Measurements from ENCODE around the gene SLCO4A1. TPM values are rescaled to one million over a fixed set of nuclear protein-coding genes. Genes with fewer than 3 reads are reported as not detected.

The SLCO4A1 gene
- total and polyA plus RNA-seq, 2 of the 4 experiments (the other 2 are of a cell fraction) = 0.72 to 1.1 TPM

DNA sequence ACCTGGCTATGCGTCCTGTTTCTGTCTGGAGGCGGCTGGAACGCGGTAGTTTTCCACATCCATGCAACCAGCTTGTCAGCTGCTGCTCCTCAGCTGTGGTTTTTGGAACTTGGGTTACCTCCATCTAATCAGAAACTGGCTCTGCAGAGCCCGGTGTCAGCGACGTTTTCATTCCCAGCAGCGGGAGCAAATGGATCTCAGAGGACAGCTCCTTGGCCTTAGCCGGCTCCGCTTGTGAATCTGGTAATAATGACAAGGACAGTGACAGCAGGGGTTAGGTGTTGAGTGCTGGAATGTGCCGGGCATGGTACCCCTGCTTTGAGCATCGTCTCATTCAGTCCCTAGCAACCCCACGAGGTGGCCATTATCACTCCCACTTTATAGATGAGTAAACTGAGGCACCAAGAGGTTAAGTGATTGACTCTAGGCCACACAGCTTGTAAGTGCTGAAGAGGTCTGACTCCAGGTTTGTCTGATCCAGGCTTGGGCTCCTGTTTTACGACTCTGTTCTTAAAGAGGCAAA, 1.3 kb downstream of the SLCO4A1 start (continued):
- TF ChIP-seq MAFK (IDR thresholded peaks at IDR 0.05; ENCODE audit: low read depth, low read length) = no peak

DNA sequence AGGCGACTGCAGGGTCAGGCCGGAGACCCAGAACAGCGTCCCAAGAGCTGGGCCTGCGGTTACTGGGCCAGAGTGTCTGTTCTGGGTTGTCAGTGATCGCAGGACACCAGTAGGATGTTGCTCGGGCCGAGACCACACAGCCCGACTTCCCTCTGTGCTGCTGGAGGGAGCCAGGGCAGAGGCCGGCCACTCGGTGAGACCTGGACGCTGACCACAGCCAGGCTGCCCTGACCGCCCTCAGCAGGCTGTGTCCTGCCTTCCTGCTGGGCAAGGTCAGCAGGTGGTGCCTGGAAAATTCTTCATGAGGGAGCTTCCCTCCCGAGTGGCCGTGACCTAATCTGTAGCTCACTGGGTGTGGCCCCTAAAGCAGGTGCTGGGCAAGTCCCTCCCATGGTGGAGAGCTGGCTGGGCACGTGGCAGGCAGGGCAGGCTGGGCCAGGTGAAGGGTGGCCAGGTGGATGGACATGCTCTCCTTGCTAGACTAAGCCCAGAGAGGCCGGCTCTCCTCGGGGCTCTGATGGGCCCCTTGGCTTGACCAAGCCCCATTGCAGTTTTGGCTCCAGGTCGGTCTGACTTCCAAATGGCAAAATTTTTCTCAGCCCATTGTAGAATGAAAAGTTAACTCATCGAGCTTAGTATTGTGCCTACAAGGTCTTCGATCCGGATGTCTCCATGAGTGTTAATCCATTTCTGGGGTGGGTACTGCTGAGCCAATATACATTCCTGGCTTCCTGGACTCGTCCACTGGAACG, 1.9 kb downstream of the SLCO4A1 start:
- H3K9me1 ChIP-seq (ENCODE audit: insufficient read depth, low read length) = peaks cover 3% of the 10 kb centered on the region; the same call in 1 of the 2 replicates
- H3K4me2 ChIP-seq (ENCODE audit: low read depth, low read length) = no peak overlapping the region
- ChIA-PET CTCF (no interaction called here), POLR2A (ENCODE audit: unreplicated experiment) (no interaction called here)
- no peak for DNase-seq
- ATAC-seq (ENCODE audit: low read depth) = no peak
- no peak overlapping the region for H3K9ac ChIP-seq (ENCODE audit: low read depth, low read length)
- H4K5ac ChIP-seq (ENCODE audit: low read depth, low read length) = no peak overlapping the region
- no peak overlapping the region for H2AK5ac ChIP-seq (ENCODE audit: low read depth, low read length)
- no peak overlapping the region for H3K56ac ChIP-seq (ENCODE audit: extremely low read depth, insufficient read depth, low read length)
- H2BK15ac ChIP-seq (ENCODE audit: low read depth, low read length) = no peak overlapping the region
- in situ Hi-C loops (cut with MboI; ENCODE audit: low sequenced_read_pairs) (no loop called here), intact Hi-C loops (cut with micrococcal nuclease) (no loop called here), dilution Hi-C loops (cut with HindIII; ENCODE audit: low sequenced_read_pairs, unreplicated experiment) (no loop called here)
- H3K18ac ChIP-seq (ENCODE audit: low read depth, low read length) = no peak overlapping the region
- H2BK5ac ChIP-seq (ENCODE audit: low read depth, low read length, poor library complexity, severe bottlenecking) = no peak overlapping the region
- no peak overlapping the region for H3K14ac ChIP-seq (replicated peaks; ENCODE audit: low read depth, low read length)
- H2AFZ ChIP-seq (replicated peaks; ENCODE audit: low read length, poor library complexity) = peak overlapping the region; percentile 22
- no peak overlapping the region for H2BK20ac ChIP-seq (ENCODE audit: low read depth, low read length)
- H2BK120ac ChIP-seq (ENCODE audit: low read depth, low read length) = no peak overlapping the region
- H4K20me1 ChIP-seq (ENCODE audit: insufficient read depth, low read length) = no peaks in the 10 kb centered on the region
- H3K27me3 ChIP-seq (ENCODE audit: control insufficient read depth, insufficient read depth, low read length) = peaks cover 35% of the 10 kb centered on the region
- no peak overlapping the region for H4K91ac ChIP-seq (ENCODE audit: insufficient read depth, low read depth, low read length)
- no peak overlapping the region for H4K8ac ChIP-seq (ENCODE audit: low read depth in 2 of 2, low read length in 2 of 2)
- TF ChIP-seq CHD1 (IDR thresholded peaks at IDR 0.05; ENCODE audit: low read depth, low read length) (no peak), SMC3 (IDR thresholded peaks at IDR 0.05; ENCODE audit: low read depth, low read length) (no peak), MXI1 (IDR thresholded peaks at IDR 0.05; ENCODE audit: borderline replicate concordance, low read depth, low read length) (no peak), BHLHE40 (IDR thresholded peaks at IDR 0.05; ENCODE audit: low read depth, low read length) (no peak), MAZ (IDR thresholded peaks at IDR 0.05; ENCODE audit: borderline replicate concordance, low read depth, low read length) (no peak), MAFK (IDR thresholded peaks at IDR 0.05; ENCODE audit: low read depth, low read length) (no peak), RFX5 (IDR thresholded peaks at IDR 0.05; ENCODE audit: low read depth, low read length) (no peak), FOS (IDR thresholded peaks at IDR 0.05; ENCODE audit: low read depth, low read length) (no peak), POLR2A (IDR thresholded peaks at IDR 0.05; ENCODE audit: low read depth, low read length) (no peak), NFE2L2 (IDR thresholded peaks at IDR 0.05; ENCODE audit: low read depth, low read length) (no peak), RCOR1 (IDR thresholded peaks at IDR 0.05; ENCODE audit: insufficient replicate concordance, low read length) (no peak), CEBPB (IDR thresholded peaks at IDR 0.05; ENCODE audit: low read depth, low read length) (no peak)
- TF ChIP-seq, protein P1, sequence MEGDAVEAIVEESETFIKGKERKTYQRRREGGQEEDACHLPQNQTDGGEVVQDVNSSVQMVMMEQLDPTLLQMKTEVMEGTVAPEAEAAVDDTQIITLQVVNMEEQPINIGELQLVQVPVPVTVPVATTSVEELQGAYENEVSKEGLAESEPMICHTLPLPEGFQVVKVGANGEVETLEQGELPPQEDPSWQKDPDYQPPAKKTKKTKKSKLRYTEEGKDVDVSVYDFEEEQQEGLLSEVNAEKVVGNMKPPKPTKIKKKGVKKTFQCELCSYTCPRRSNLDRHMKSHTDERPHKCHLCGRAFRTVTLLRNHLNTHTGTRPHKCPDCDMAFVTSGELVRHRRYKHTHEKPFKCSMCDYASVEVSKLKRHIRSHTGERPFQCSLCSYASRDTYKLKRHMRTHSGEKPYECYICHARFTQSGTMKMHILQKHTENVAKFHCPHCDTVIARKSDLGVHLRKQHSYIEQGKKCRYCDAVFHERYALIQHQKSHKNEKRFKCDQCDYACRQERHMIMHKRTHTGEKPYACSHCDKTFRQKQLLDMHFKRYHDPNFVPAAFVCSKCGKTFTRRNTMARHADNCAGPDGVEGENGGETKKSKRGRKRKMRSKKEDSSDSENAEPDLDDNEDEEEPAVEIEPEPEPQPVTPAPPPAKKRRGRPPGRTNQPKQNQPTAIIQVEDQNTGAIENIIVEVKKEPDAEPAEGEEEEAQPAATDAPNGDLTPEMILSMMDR (conservative IDR thresholded peaks at IDR 0.05; ENCODE audit: low read depth, low read length) = no peak
- TF ChIP-seq, protein P2, sequence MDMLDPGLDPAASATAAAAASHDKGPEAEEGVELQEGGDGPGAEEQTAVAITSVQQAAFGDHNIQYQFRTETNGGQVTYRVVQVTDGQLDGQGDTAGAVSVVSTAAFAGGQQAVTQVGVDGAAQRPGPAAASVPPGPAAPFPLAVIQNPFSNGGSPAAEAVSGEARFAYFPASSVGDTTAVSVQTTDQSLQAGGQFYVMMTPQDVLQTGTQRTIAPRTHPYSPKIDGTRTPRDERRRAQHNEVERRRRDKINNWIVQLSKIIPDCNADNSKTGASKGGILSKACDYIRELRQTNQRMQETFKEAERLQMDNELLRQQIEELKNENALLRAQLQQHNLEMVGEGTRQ (IDR thresholded peaks at IDR 0.05; ENCODE audit: low read depth, low read length) = no peak
- no peak overlapping the region for H3K4ac ChIP-seq (ENCODE audit: low read depth, low read length)
- no peak overlapping the region for H3K27ac ChIP-seq (ENCODE audit: insufficient read depth, low read length)
- 95% methylated on average over 14 of the region's 23 CpGs; no CpG with 5 or more reads in 1 of the 2 experiments for WGBS, 2 experiments (ENCODE audit: extremely low coverage in 2 of 2, insufficient read length in 1 of 2)
- no peak overlapping the region for H3K23ac ChIP-seq (ENCODE audit: low read depth, low read length)
- peaks cover 1% of the 10 kb centered on the region; the same call in 1 of the 2 replicates for H3K4me1 ChIP-seq (ENCODE audit: control insufficient read depth, insufficient read depth, low read length)
- no peaks in the 10 kb centered on the region for H3K36me3 ChIP-seq (ENCODE audit: control insufficient read depth, insufficient read depth, low read length)
- no peak overlapping the region for H3K4me3 ChIP-seq (ENCODE audit: insufficient read depth, low read depth, low read length)
- no TSS peak for BruUV-seq (replicated peaks)
- no peaks in the 10 kb centered on the region for H3K9me3 ChIP-seq (ENCODE audit: control insufficient read depth, insufficient read depth, low read length)
- H2AK9ac ChIP-seq (replicated peaks; ENCODE audit: low read depth, low read length, poor library complexity) = peak overlapping the region; percentile 15
- H3K79me1 ChIP-seq (ENCODE audit: low read depth in 1 of 2, low read length in 2 of 2) = no peaks in the 10 kb centered on the region

Data from IMR-90 (cell line).